Astrocyte (in vitro differentiated cells and primary cell): ENCODE data around the gene ARHGAP32. TPM values are rescaled to one million over a fixed set of nuclear protein-coding genes. Genes with fewer than 3 reads are reported as not detected.

Experiments
- DNase-seq: peaks from one replicate; pipeline ENCODE4 v3.0.0-alpha.2; 2010; ENCODE audit warnings: low read depth
- FAIRE-seq: peaks from 2 replicates; lab custom pipeline; 2011; peaks lifted over from hg19 to GRCh38; lab: Jason Lieb, UNC
- H2AFZ ChIP-seq: 2 replicates; pipeline ENCODE4 v1.6.0; 2012; ENCODE audit warnings: low read depth, low read length, inconsistent platforms
- H3K27ac ChIP-seq: 2 replicates; pipeline ENCODE4 v1.5.1; 2011; ENCODE audit warnings: low read depth, low read length, inconsistent platforms
- H3K27me3 ChIP-seq: 2 replicates; pipeline ENCODE4 v1.6.0; 2011; ENCODE audit warnings: low read length, inconsistent platforms; ENCODE audit not compliant: insufficient read depth
- H3K36me3 ChIP-seq: 2 replicates; pipeline ENCODE4 v1.5.1; 2011; ENCODE audit warnings: low read length, inconsistent platforms; ENCODE audit not compliant: insufficient read depth
- H3K4me1 ChIP-seq: 2 replicates; pipeline ENCODE4 v1.5.1; 2011; ENCODE audit warnings: low read length, inconsistent platforms; ENCODE audit not compliant: insufficient read depth
- H3K4me2 ChIP-seq: 2 replicates; pipeline ENCODE4 v1.6.0; 2012; ENCODE audit warnings: low read length, inconsistent platforms
- H3K4me3 ChIP-seq: 2 replicates; pipeline ENCODE4 v1.5.1; 2011; ENCODE audit warnings: low read depth, mild to moderate bottlenecking, low read length, inconsistent platforms; ENCODE audit not compliant: insufficient read depth
- H3K79me2 ChIP-seq: 2 replicates; pipeline ENCODE4 v1.6.0; 2012; ENCODE audit warnings: mild to moderate bottlenecking, low read length, inconsistent platforms; ENCODE audit not compliant: insufficient read depth
- H3K9ac ChIP-seq: 2 replicates; pipeline ENCODE4 v1.6.0; 2012; ENCODE audit warnings: mild to moderate bottlenecking, low read length, inconsistent platforms
- H3K9me3 ChIP-seq: 2 replicates; pipeline ENCODE4 v1.5.1; 2012; ENCODE audit warnings: low read depth, mild to moderate bottlenecking, low read length, inconsistent platforms; ENCODE audit not compliant: insufficient read depth
- H4K20me1 ChIP-seq: 2 replicates; pipeline ENCODE4 v1.6.0; 2012; ENCODE audit warnings: low read length, inconsistent platforms; ENCODE audit not compliant: insufficient read depth
- H3K27ac Mint-ChIP-seq: one replicate; pipeline ENCODE4 v1.8.0; 2021; ENCODE audit warnings: mild to moderate bottlenecking, mixed read lengths; ENCODE audit not compliant: unreplicated experiment
- H3K27me3 Mint-ChIP-seq: one replicate; pipeline ENCODE4 v1.8.0; 2021; ENCODE audit warnings: low read depth, mixed read lengths; ENCODE audit not compliant: unreplicated experiment
- H3K36me3 Mint-ChIP-seq: one replicate; pipeline ENCODE4 v1.8.0; 2021; ENCODE audit warnings: low read depth, mixed read lengths; ENCODE audit not compliant: unreplicated experiment
- H3K4me1 Mint-ChIP-seq: one replicate; pipeline ENCODE4 v1.8.0; 2021; ENCODE audit warnings: low read depth, mixed read lengths; ENCODE audit not compliant: unreplicated experiment
- H3K4me3 Mint-ChIP-seq: one replicate; pipeline ENCODE4 v1.8.0; 2021; ENCODE audit warnings: mild to moderate bottlenecking, moderate library complexity, mixed read lengths; ENCODE audit not compliant: unreplicated experiment
- H3K9me3 Mint-ChIP-seq: one replicate; pipeline ENCODE4 v1.8.0; 2021; ENCODE audit warnings: mild to moderate bottlenecking, mixed read lengths; ENCODE audit not compliant: unreplicated experiment
- EZH2 ChIP-seq: IDR thresholded peaks from 2 replicates; pipeline ENCODE4 v1.6.1; 2012; ENCODE audit warnings: mild to moderate bottlenecking, low read length, inconsistent platforms; ENCODE audit not compliant: insufficient read depth
- total RNA-seq: library from RNA; stranded (reverse); gene quantifications from 2 replicates; pipeline ENCODE4 v1.2.1, GENCODE V29; 2021
- TF ChIP-seq, protein P1 (sequence below): IDR thresholded peaks from 2 replicates; pipeline ENCODE4 v1.5.1; 2011; ENCODE audit warnings: low read depth, mild to moderate bottlenecking, inconsistent platforms, low read length, moderate library complexity; ENCODE audit not compliant: insufficient read depth

ARHGAP32 gene
- total RNA-seq, 1 donor from 2014 or later, result 21.6 TPM

DNA sequence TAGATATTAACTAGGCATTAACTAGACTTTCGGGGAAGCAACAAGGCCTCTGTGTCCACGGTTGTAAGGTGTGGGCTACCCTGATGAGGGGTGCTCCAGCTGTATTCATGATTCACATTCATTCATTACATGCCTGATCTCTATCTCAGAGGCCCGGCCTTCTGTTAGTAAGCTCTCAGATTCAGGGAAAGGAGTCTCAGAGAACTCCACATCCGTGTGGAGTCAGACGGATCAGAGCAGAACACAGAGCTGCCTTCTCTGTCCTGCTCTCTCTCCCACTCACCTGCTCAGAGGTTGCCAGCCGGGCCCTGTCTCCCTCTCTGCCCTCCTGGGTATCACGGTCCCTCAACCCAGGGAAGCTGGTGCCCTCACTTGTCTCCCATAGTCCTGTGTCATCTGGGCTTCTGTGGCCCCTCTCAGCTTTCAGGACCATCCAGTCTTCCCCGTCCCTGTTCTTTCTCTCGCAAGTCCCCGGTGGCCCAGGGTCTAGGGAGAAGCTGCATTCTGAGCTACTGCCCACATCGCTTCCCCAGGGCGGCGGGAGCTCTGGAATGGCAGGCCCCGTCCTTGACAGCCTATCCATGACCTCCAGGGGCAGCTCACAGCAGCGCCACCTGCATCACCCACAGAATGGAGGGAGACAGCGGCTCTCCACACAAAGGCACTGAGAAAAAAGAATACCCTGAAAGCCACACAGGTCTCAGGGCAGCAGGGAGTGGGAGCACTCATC lies 253.8 kb downstream of the ARHGAP32 start:
- Histone ChIP-seq H3K79me2 (no peaks in the 10 kb centered on the region), H3K4me1 (no peaks in the 10 kb centered on the region), H2AFZ (no peak overlapping the region), H3K36me3 (no peaks in the 10 kb centered on the region), H3K27ac (no peak overlapping the region), H3K9ac (no peak overlapping the region), H3K27me3 (peaks cover 7% of the 10 kb centered on the region), H4K20me1 (no peaks in the 10 kb centered on the region), H3K4me3 (no peak overlapping the region), H3K9me3 (no peaks in the 10 kb centered on the region), H3K4me2 (no peak overlapping the region)
- Mint-ChIP-seq H3K27ac (no peak overlapping the region), H3K4me1 (peaks cover 14% of the 10 kb centered on the region), H3K4me3 (no peak overlapping the region), H3K36me3 (no peaks in the 10 kb centered on the region), H3K27me3 (peaks cover 37% of the 10 kb centered on the region), H3K9me3 (no peaks in the 10 kb centered on the region)
- TF ChIP-seq, protein P1, sequence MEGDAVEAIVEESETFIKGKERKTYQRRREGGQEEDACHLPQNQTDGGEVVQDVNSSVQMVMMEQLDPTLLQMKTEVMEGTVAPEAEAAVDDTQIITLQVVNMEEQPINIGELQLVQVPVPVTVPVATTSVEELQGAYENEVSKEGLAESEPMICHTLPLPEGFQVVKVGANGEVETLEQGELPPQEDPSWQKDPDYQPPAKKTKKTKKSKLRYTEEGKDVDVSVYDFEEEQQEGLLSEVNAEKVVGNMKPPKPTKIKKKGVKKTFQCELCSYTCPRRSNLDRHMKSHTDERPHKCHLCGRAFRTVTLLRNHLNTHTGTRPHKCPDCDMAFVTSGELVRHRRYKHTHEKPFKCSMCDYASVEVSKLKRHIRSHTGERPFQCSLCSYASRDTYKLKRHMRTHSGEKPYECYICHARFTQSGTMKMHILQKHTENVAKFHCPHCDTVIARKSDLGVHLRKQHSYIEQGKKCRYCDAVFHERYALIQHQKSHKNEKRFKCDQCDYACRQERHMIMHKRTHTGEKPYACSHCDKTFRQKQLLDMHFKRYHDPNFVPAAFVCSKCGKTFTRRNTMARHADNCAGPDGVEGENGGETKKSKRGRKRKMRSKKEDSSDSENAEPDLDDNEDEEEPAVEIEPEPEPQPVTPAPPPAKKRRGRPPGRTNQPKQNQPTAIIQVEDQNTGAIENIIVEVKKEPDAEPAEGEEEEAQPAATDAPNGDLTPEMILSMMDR, result no peak
- FAIRE-seq (no peak), DNase-seq (no peak)

DNA sequence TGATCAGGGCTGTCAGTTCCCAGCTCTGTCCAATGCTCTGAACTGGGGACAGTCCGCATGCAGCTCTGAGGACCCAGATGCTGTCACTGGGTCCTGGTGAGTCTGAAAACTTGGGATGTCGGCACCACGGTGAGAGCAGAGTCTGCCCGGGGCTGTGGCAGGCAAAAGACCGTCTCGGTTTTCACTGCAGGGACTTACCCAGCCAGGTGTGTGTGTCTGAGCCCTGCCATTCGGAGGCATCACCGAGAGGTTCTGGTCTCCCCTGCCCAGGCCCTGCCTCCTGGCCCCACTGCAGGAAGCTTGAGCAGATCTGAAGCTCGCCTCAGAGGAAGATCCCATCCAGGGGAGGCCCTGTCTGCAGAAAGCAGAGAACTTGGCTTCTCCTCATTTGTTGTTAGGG lies 254.6 kb downstream of the ARHGAP32 start:
- no peak for TF ChIP-seq EZH2
- TF ChIP-seq, protein P1, result no peak
- H2AFZ ChIP-seq, result peak overlapping the region; percentile 40
- H3K27me3 ChIP-seq, result peaks cover 4% of the 10 kb centered on the region
- H4K20me1 ChIP-seq, result no peaks in the 10 kb centered on the region
- Mint-ChIP-seq H3K4me3 (no peak overlapping the region), H3K27ac (no peak overlapping the region), H3K36me3 (no peaks in the 10 kb centered on the region), H3K27me3 (peaks cover 35% of the 10 kb centered on the region), H3K9me3 (peaks cover under 1% of the 10 kb centered on the region), H3K4me1 (peaks cover 14% of the 10 kb centered on the region)
- DNase-seq, result no peak
- no peak for FAIRE-seq
- H3K4me1 ChIP-seq, result no peaks in the 10 kb centered on the region
- H3K9ac ChIP-seq, result no peak overlapping the region
- H3K36me3 ChIP-seq, result no peaks in the 10 kb centered on the region
- no peak overlapping the region for H3K27ac ChIP-seq
- no peaks in the 10 kb centered on the region for H3K79me2 ChIP-seq
- no peak overlapping the region for H3K4me3 ChIP-seq
- H3K9me3 ChIP-seq, result no peaks in the 10 kb centered on the region
- H3K4me2 ChIP-seq, result no peak overlapping the region

DNA sequence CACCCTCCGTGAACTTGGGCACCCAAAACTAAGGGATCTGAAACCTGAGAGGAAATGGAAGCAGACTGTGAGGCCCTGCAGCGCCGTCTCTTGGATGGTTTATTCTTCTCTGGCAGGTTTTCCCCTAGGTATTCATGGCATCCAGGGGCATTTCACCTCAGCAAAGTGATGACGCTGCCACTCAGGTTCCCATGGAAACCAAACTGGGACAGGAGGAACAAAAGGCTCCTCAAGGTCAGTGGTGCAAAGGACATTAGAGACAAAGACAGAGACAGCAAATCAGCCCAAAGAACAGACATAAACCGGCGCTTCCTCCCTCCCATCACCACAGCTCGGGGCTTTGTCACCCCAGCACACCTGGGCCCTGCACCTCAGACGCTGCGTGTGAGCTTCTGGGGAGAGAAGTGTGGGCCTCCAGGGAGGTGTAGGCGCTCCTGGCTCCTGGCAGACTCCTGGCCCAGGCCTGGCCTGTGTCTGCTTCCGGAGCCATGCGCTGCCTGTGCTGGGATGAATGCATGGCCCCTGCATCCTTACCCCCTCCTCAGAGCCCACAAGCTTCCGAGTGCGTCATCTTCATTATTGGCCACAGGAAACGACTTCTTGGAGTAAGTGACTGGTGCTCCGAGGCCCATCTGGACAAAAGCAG lies 255.4 kb downstream of the ARHGAP32 start:
- Mint-ChIP-seq H3K27me3 (peaks cover 32% of the 10 kb centered on the region), H3K9me3 (peaks cover 2% of the 10 kb centered on the region), H3K36me3 (no peaks in the 10 kb centered on the region), H3K4me1 (peaks cover 14% of the 10 kb centered on the region), H3K27ac (no peak overlapping the region), H3K4me3 (no peak overlapping the region)
- H3K79me2 ChIP-seq, result no peaks in the 10 kb centered on the region
- peaks cover 4% of the 10 kb centered on the region for H3K27me3 ChIP-seq
- FAIRE-seq, result no peak
- H3K27ac ChIP-seq, result no peak overlapping the region
- no peaks in the 10 kb centered on the region for H3K9me3 ChIP-seq
- peak overlapping the region; percentile 40 for H2AFZ ChIP-seq
- H3K36me3 ChIP-seq, result no peaks in the 10 kb centered on the region
- no peak overlapping the region for H3K4me3 ChIP-seq
- no peaks in the 10 kb centered on the region for H4K20me1 ChIP-seq
- no peaks in the 10 kb centered on the region for H3K4me1 ChIP-seq
- H3K4me2 ChIP-seq, result peak overlapping the region; percentile 2
- no peak overlapping the region for H3K9ac ChIP-seq
- DNase-seq, result peak; percentile 55
- TF ChIP-seq, protein P1, result no peak
- TF ChIP-seq EZH2, result no peak
